Upper lobe of left lung (tissue), 6 donors: ENCODE results near the gene ST3GAL4. TPM values are rescaled to one million over a fixed set of nuclear protein-coding genes. Genes with fewer than 3 reads are reported as not detected.
A peak's percentile ranks its signal among the peaks of the same experiment; 100 is the strongest.

Experiments
- ATAC-seq, 2 donors: fragments of 200-7000 bp; cut with Tn5 transposase; one replicate each; pipeline ENCODE4 v1.9.1; 2022; ENCODE audit warnings: mild to moderate bottlenecking in 2 of 2, moderate library complexity in 2 of 2; ENCODE audit not compliant: low FRiP score in 2 of 2
- DNase-seq, 2 donors: peaks; one replicate each; pipeline ENCODE4 v3.0.0-alpha.2; 2019 to 2020
- H3K27ac ChIP-seq, 4 donors: fragments of 200-600 bp; sonication (generic); one replicate each; pipeline ENCODE4 v1.5.1; 2016 to 2019
- H3K27me3 ChIP-seq, 4 donors: fragments of 200-600 bp; sonication (generic); one replicate each; pipeline ENCODE4 v1.5.1; 2017 to 2019
- H3K36me3 ChIP-seq, 4 donors: fragments of 200-600 bp; sonication (generic); one replicate each; pipeline ENCODE4 v1.5.1; 2016 to 2019
- H3K4me1 ChIP-seq, 4 donors: fragments of 200-600 bp; sonication (generic); one replicate each; pipeline ENCODE4 v1.5.1; 2018 to 2019
- H3K4me3 ChIP-seq, 4 donors: fragments of 200-600 bp; sonication (generic); one replicate each; pipeline ENCODE4 v1.5.1; 2017 to 2019; ENCODE audit warnings: mild to moderate bottlenecking in 2 of 4, moderate library complexity in 1 of 4
- H3K9me3 ChIP-seq, 4 donors: fragments of 200-600 bp; sonication (generic); one replicate each; pipeline ENCODE4 v1.5.1; 2018 to 2019
- CTCF ChIP-seq, 6 experiments: fragments of 450-650 bp in 4 of 6; fragments of 200-600 bp in 2 of 6; sonication (generic) in 2 of 6; IDR thresholded peaks; one replicate each; pipeline ENCODE4 v1.5.1; 2016 to 2019; ENCODE audit warnings: antibody characterized with exemption in 6 of 6
- EP300 ChIP-seq, 4 donors: sonication (generic); formaldehyde crosslinking; IDR thresholded peaks; one replicate each; pipeline ENCODE4 v1.5.1; 2017; ENCODE audit warnings: antibody characterized with exemption in 4 of 4, control low read depth in 2 of 4
- POLR2A ChIP-seq, 4 donors: fragments of 450-650 bp; IDR thresholded peaks; one replicate each; pipeline ENCODE4 v1.5.1; 2016 to 2017; ENCODE audit warnings: antibody characterized with exemption in 4 of 4, mild to moderate bottlenecking in 2 of 4
- POLR2AphosphoS5 ChIP-seq, 2 donors: sonication (generic); formaldehyde crosslinking; IDR thresholded peaks; one replicate each; pipeline ENCODE4 v1.5.1; 2017; ENCODE audit warnings: antibody characterized with exemption in 2 of 2
- WGBS, 2 donors: methylation state at CpG; one replicate each; pipeline ENCODE4 v1.1.5; 2017 to 2018; 5-methylcytosine and 5-hydroxymethylcytosine counted together
- total RNA-seq, 6 donors: library from RNA; depleted of rRNA in 4 of 6; stranded (reverse); fragments of >200 nt in 4 of 6; gene quantifications; one replicate each; pipeline versions ENCODE4 v1.1.0 to v1.2.1, GENCODE V29; 2016 to 2021
- donor health status: DM: no; HTN: no; CAD: no; lungs with moderate emphysema.
- donor health status: DM: no; HTN: yes; CAD: no; lungs with severe emphysema.

ST3GAL4 gene
- total RNA-seq, 6 donors from 2014 or later, result 20.6 to 47.9 (median 34.0) TPM

GRCh38 chr11:126408901-126409619 is 53.6 kb downstream of the ST3GAL4 start:
- peak overlapping the region in 1 of 4 donors; percentile 11 for H3K27ac ChIP-seq
- H3K4me3 ChIP-seq, result no peak overlapping the region
- H3K9me3 ChIP-seq, result no peaks in the 10 kb centered on the region
- TF ChIP-seq EP300 (IDR thresholded peaks at IDR 0.05) (no peak), POLR2AphosphoS5 (IDR thresholded peaks at IDR 0.05) (no peak), CTCF (IDR thresholded peaks at IDR 0.05) (no peak), POLR2A (IDR thresholded peaks at IDR 0.05) (no peak)
- H3K36me3 ChIP-seq, result peaks cover 0 to 24% (median 16%) of the 10 kb centered on the region in 4 donors
- no peak for ATAC-seq
- peaks cover 8 to 15% (median 13%) of the 10 kb centered on the region in 4 donors for H3K4me1 ChIP-seq
- WGBS, 2 donors, result 93 to 96% methylated on average over 12 of the region's 12 CpGs
- no peaks in the 10 kb centered on the region for H3K27me3 ChIP-seq
- DNase-seq, result no peak

GRCh38 chr11:126409620-126409985 is 54.1 kb downstream of the ST3GAL4 start:
- Histone ChIP-seq H3K36me3 (peaks cover 0 to 24% (median 16%) of the 10 kb centered on the region in 4 donors), H3K27me3 (no peaks in the 10 kb centered on the region), H3K9me3 (no peaks in the 10 kb centered on the region), H3K4me1 (peaks cover 11 to 21% (median 17%) of the 10 kb centered on the region in 4 donors), H3K27ac (peak overlapping the region in 1 of 4 donors; percentile 43), H3K4me3 (no peak overlapping the region)
- no peak for TF ChIP-seq CTCF (IDR thresholded peaks at IDR 0.05)
- WGBS, 2 donors, result 68 to 73% methylated on average over 3 of the region's 3 CpGs
- DNase-seq (no peak), ATAC-seq (no peak)

- no peak overlapping the region for H3K4me3 ChIP-seq
- peaks cover 0 to 24% (median 16%) of the 10 kb centered on the region in 4 donors for H3K36me3 ChIP-seq
- no peak for TF ChIP-seq POLR2AphosphoS5 (IDR thresholded peaks at IDR 0.05)
- no peak for TF ChIP-seq EP300 (IDR thresholded peaks at IDR 0.05)
- TF ChIP-seq CTCF (IDR thresholded peaks at IDR 0.05), result no peak
- TF ChIP-seq POLR2A (IDR thresholded peaks at IDR 0.05), result no peak
- H3K9me3 ChIP-seq, result no peaks in the 10 kb centered on the region
- WGBS, 2 donors, result 60 to 69% methylated on average over 6 of the region's 6 CpGs
- H3K27me3 ChIP-seq, result no peaks in the 10 kb centered on the region
- H3K4me1 ChIP-seq, result peaks cover 14 to 23% (median 22%) of the 10 kb centered on the region in 4 donors
- peak; percentile 11 to 41 for ATAC-seq
- no peak for DNase-seq
- peak overlapping the region in 3 of 4 donors; percentile 43 to 61 (median 61) for H3K27ac ChIP-seq
Measured at GRCh38 chr11:126410649-126411048, 55.2 kb downstream of the ST3GAL4 start.

GRCh38 chr11:126411971-126412381 is 56.5 kb downstream of the ST3GAL4 start:
- Histone ChIP-seq H3K27me3 (no peaks in the 10 kb centered on the region), H3K27ac (peak overlapping the region in 3 of 4 donors; percentile 18 to 67 (median 58)), H3K4me1 (peaks cover 26 to 36% (median 28%) of the 10 kb centered on the region in 4 donors), H3K4me3 (no peak overlapping the region), H3K36me3 (peaks cover 0 to 24% (median 15%) of the 10 kb centered on the region in 4 donors), H3K9me3 (no peaks in the 10 kb centered on the region)
- no peak for ATAC-seq
- no peak for DNase-seq
- TF ChIP-seq POLR2A (IDR thresholded peaks at IDR 0.05) (no peak), CTCF (IDR thresholded peaks at IDR 0.05) (no peak), EP300 (IDR thresholded peaks at IDR 0.05) (no peak)
- 70 to 81% methylated on average over 6 of the region's 6 CpGs for WGBS, 2 donors

GRCh38 chr11:126413426-126413825 is 57.9 kb downstream of the ST3GAL4 start:
- ATAC-seq (no peak), DNase-seq (no peak)
- WGBS, 2 donors, result 90 to 98% methylated on average over 8 to 11 of the region's 11 CpGs
- no peaks in the 10 kb centered on the region for H3K9me3 ChIP-seq
- H3K4me1 ChIP-seq, result peaks cover 26 to 39% (median 31%) of the 10 kb centered on the region in 4 donors
- H3K4me3 ChIP-seq, result no peak overlapping the region
- TF ChIP-seq EP300 (IDR thresholded peaks at IDR 0.05), result no peak
- no peak for TF ChIP-seq POLR2A (IDR thresholded peaks at IDR 0.05)
- no peak for TF ChIP-seq POLR2AphosphoS5 (IDR thresholded peaks at IDR 0.05)
- no peak for TF ChIP-seq CTCF (IDR thresholded peaks at IDR 0.05)
- no peaks in the 10 kb centered on the region for H3K27me3 ChIP-seq
- peak overlapping the region; percentile 37 to 86 (median 82) for H3K27ac ChIP-seq
- H3K36me3 ChIP-seq, result peaks cover 0 to 13% (median 7%) of the 10 kb centered on the region in 4 donors
